Fibroblast of mammary gland (primary cell): Measurements from ENCODE around the gene SZT2.
A peak's percentile ranks its signal among the peaks of the same experiment; 100 is the strongest.
"Not testable (repeated sequence)": the region's sequence is repeated elsewhere in the genome, so short reads cannot be mapped to it uniquely, and the experiment has no call there.

ENCODE experiments used
- DNase-seq: peaks from one replicate; pipeline ENCODE4 v3.0.0-alpha.2; 2010; ENCODE audit warnings: low read depth
- H3K4me3 ChIP-seq: 2 replicates; pipeline ENCODE4 v1.5.1; 2011; ENCODE audit warnings: low read depth, mild to moderate bottlenecking, low read length, moderate library complexity; ENCODE audit not compliant: control insufficient read depth
- TF ChIP-seq, protein P1 (sequence below): conservative IDR thresholded peaks from 2 replicates; pipeline ENCODE4 v1.5.1; 2011; ENCODE audit warnings: low read depth, low read length, inconsistent platforms; ENCODE audit not compliant: control insufficient read depth, insufficient read depth

The SZT2 gene

GRCh38 chr1:43453442-43454269 lies 64.0 kb downstream of the SZT2 start, which contains the start of gene HYI:
Gene HYI (minus strand): TSS chr1:43453931. CDS start chr1:43453793, 138 bp downstream.
- peak within 1 kb of the TSS; percentile 46 for H3K4me3 ChIP-seq
- TF ChIP-seq, protein P1, sequence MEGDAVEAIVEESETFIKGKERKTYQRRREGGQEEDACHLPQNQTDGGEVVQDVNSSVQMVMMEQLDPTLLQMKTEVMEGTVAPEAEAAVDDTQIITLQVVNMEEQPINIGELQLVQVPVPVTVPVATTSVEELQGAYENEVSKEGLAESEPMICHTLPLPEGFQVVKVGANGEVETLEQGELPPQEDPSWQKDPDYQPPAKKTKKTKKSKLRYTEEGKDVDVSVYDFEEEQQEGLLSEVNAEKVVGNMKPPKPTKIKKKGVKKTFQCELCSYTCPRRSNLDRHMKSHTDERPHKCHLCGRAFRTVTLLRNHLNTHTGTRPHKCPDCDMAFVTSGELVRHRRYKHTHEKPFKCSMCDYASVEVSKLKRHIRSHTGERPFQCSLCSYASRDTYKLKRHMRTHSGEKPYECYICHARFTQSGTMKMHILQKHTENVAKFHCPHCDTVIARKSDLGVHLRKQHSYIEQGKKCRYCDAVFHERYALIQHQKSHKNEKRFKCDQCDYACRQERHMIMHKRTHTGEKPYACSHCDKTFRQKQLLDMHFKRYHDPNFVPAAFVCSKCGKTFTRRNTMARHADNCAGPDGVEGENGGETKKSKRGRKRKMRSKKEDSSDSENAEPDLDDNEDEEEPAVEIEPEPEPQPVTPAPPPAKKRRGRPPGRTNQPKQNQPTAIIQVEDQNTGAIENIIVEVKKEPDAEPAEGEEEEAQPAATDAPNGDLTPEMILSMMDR, result no peak
- DNase-seq, result peak; percentile 83

- H3K4me3 ChIP-seq, result peak overlapping the region; percentile 46
- TF ChIP-seq, protein P1, result no peak
- DNase-seq, result peak; percentile 88
These were observed 64.7 kb downstream of the SZT2 start for GRCh38 chr1:43454270-43455011.

- no peak for DNase-seq
- no peak overlapping the region for H3K4me3 ChIP-seq
- TF ChIP-seq, protein P1, result no peak
These were observed 65.7 kb downstream of the SZT2 start for GRCh38 chr1:43455213-43455889.

GRCh38 chr1:43458379-43458778 lies 68.7 kb downstream of the SZT2 start:
- DNase-seq, H3K4me3 ChIP-seq: not testable (repeated sequence)

DNA sequence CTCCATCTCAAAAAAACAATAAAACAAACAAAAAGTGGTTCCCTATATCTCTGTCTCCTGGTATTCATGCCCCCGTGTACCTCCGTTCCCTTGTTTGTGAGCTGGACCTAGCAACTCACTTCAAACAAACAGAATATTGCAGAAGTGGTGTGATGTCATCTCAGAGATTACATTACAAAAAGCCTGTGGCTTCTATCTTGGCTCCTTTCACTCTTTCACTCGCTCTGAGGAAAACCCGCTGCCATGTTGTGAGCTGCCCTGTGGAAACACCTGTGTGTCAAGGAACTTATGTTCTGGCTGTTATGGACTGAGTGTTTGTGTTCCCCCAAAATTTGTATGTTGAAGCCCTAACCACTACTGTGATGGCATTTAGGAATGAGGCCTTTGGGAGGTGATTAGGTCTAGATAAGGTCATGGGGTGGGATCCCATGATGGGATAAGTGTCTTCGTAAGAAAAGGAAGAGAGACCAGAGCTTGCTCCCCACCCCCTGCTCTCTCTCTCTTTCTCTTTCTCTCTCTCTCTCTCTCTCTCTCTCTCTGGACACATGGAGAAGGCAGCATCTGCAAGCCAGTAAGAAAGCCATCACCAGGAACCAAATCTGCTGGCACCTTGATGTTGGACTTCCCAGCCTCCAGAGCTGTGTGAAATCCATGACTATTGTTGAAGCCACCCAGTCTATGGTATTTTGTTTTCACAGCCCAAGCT lies 71.4 kb downstream of the SZT2 start:
- no peak for DNase-seq
- TF ChIP-seq, protein P1, result no peak

GRCh38 chr1:43463479-43463878 lies 73.8 kb downstream of the SZT2 start:
- H3K4me3 ChIP-seq, result no peak overlapping the region
- no peak for DNase-seq
- TF ChIP-seq, protein P1, result no peak

More for the DNA sequence above, 71.4 kb downstream of the SZT2 start:
- H3K4me3 ChIP-seq, result no peak overlapping the region
